ENCODE data around the gene COG7.

GRCh38 chr16:23354246-23354645, 98.7 kb downstream of the COG7 start:
- TF ChIP-seq EZH2 (IDR thresholded peaks at IDR 0.05) (no peak), POLR2AphosphoS5 (IDR thresholded peaks at IDR 0.05; ENCODE audit: borderline replicate concordance, low read depth, low read length) (no peak), FOXP2 (optimal IDR thresholded peaks at IDR 0.05; ENCODE audit: control extremely low read depth, extremely low read length, insufficient read depth) (no peak)

All from SK-N-MC (cell line).